ENCODE data around the gene OR5AU1.
A peak's percentile ranks its signal among the peaks of the same experiment; 100 is the strongest.
"Not testable (repeated sequence)": the region's sequence is repeated elsewhere in the genome, so short reads cannot be mapped to it uniquely, and the experiment has no call there.

The OR5AU1 gene

DNA sequence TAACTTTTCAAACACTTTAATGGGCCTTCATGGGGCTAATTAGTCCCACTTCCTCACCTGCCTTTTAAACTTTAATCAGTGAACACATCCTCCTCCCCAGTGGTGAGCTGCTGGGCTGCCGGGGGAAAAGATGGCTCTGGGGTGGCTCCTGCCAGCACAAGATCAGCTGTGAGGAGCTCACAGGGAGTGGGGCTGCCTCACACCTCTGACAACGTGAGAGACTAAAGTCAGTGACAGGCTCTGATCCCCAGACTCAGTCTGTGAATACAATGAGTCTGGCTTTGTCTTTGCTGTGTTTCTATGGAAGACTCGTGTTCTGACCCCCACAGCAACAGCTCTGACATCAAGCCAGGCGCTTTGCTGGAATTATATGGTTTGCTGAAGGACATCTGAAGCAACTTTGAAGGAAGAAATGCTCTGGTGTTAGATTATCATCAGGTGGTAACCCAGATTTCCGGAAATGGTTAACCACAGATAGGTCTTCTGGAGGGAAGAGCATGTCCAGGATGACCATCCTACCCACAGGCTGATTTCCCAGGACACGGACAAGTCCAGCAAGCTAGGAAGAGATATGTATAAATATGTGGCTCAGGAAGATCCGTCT, 9.2 kb upstream of the OR5AU1 start:
- H3K4ac ChIP-seq (ENCODE audit: low read depth, low read length); H3K23ac ChIP-seq (ENCODE audit: low read length); H3K27ac ChIP-seq (ENCODE audit: low read depth, low read length); H2BK5ac ChIP-seq (ENCODE audit: low read length); H2BK15ac ChIP-seq (replicated peaks; ENCODE audit: low read depth); H4K5ac ChIP-seq (ENCODE audit: low read length); H2BK120ac ChIP-seq (ENCODE audit: low read depth, low read length); H3K9ac ChIP-seq (ENCODE audit: low read length); H3K4me2 ChIP-seq (ENCODE audit: low read length); H3K79me2 ChIP-seq (ENCODE audit: control insufficient read depth, insufficient read depth, low read length); H3K27me3 ChIP-seq (ENCODE audit: insufficient read depth, low read length, poor library complexity); H3K36me3 ChIP-seq (ENCODE audit: control insufficient read depth, insufficient read depth, low read length); H3K79me1 ChIP-seq (ENCODE audit: low read length); H3K4me3 ChIP-seq (ENCODE audit: low read length); H4K8ac ChIP-seq (ENCODE audit: low read depth, low read length); H3K4me1 ChIP-seq (ENCODE audit: control insufficient read depth, low read depth, low read length); H2AK5ac ChIP-seq (ENCODE audit: low read length); H3K18ac ChIP-seq (ENCODE audit: low read length): not testable (repeated sequence)
- H3K56ac ChIP-seq (ENCODE audit: low read length), result peak overlapping the region; percentile 2
- DNase-seq, result peak; percentile 84
- WGBS (ENCODE audit: extremely low coverage, insufficient coverage, low lambda C conversion rate), result no CpG with 5 or more reads among the region's 7 CpGs

DNA sequence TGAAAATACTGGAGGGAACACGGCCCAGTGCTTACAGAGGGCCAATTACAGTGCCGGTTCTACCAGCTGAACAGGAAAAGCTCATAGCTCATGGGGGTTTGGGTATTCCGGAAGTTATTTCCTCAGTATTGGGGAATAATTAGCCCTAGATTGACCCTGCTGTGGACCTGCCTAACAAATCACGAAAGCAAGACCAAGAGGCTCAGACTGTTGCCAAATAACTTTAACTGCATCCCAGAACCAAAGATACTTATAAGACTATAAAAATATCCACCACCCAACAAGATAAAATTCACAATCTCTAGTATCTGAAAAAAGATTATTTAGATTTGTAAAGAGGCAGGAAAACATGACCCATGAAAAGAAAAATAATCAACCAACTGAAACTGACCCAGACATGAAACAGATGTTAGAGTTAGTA, 8.0 kb upstream of the OR5AU1 start:
- no CpG with 5 or more reads among the region's 4 CpGs for WGBS (ENCODE audit: extremely low coverage, insufficient coverage, low lambda C conversion rate)
- Histone ChIP-seq H3K18ac (ENCODE audit: low read length) (no peak overlapping the region), H3K27me3 (ENCODE audit: insufficient read depth, low read length, poor library complexity) (no peaks in the 10 kb centered on the region), H2BK5ac (ENCODE audit: low read length) (no peak overlapping the region), H3K4me3 (ENCODE audit: low read length) (no peak overlapping the region), H3K27ac (ENCODE audit: low read depth, low read length) (no peak overlapping the region), H3K23ac (ENCODE audit: low read length) (no peak overlapping the region), H2BK120ac (ENCODE audit: low read depth, low read length) (no peak overlapping the region), H4K5ac (ENCODE audit: low read length) (no peak overlapping the region), H3K36me3 (ENCODE audit: control insufficient read depth, insufficient read depth, low read length) (no peaks in the 10 kb centered on the region), H3K4ac (ENCODE audit: low read depth, low read length) (no peak overlapping the region), H2AK5ac (ENCODE audit: low read length) (no peak overlapping the region), H3K4me2 (ENCODE audit: low read length) (no peak overlapping the region), H3K79me1 (ENCODE audit: low read length) (no peaks in the 10 kb centered on the region), H3K9ac (ENCODE audit: low read length) (no peak overlapping the region), H3K56ac (ENCODE audit: low read length) (no peak overlapping the region), H2BK15ac (replicated peaks; ENCODE audit: low read depth) (no peak overlapping the region), H3K79me2 (ENCODE audit: control insufficient read depth, insufficient read depth, low read length) (no peaks in the 10 kb centered on the region), H4K8ac (ENCODE audit: low read depth, low read length) (no peak overlapping the region), H3K4me1 (ENCODE audit: control insufficient read depth, low read depth, low read length) (no peaks in the 10 kb centered on the region)
- no peak for DNase-seq

DNA sequence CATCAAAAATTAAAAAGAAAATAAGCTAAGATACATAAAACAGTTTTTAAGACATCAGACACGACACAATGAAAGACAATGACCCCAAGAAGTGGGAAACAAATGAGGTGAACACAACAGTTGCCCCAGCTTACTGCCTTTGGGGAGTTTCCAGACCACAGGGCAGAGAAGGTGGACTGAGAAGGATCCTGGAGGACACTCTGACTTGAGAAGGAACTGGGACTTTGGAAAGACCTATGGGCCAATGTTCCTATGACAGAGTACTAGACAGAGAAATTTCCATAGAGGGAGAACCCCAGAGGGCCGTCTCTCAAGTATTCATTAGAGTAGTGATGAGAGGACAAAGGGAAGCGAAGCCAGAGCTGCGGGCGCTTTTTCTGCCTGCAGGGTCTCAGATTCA, 6.2 kb upstream of the OR5AU1 start:
- no CpG with 5 or more reads among the region's 5 CpGs for WGBS (ENCODE audit: extremely low coverage, insufficient coverage, low lambda C conversion rate)
- no peaks in the 10 kb centered on the region for H3K79me2 ChIP-seq (ENCODE audit: control insufficient read depth, insufficient read depth, low read length)
- no peak overlapping the region for H3K9ac ChIP-seq (ENCODE audit: low read length)
- no peaks in the 10 kb centered on the region for H3K36me3 ChIP-seq (ENCODE audit: control insufficient read depth, insufficient read depth, low read length)
- H3K56ac ChIP-seq (ENCODE audit: low read length), result no peak overlapping the region
- H3K4me3 ChIP-seq (ENCODE audit: low read length), result no peak overlapping the region
- H3K4me1 ChIP-seq (ENCODE audit: control insufficient read depth, low read depth, low read length), result no peaks in the 10 kb centered on the region
- no peak overlapping the region for H3K27ac ChIP-seq (ENCODE audit: low read depth, low read length)
- no peak overlapping the region for H4K8ac ChIP-seq (ENCODE audit: low read depth, low read length)
- H3K4me2 ChIP-seq (ENCODE audit: low read length), result no peak overlapping the region
- H2AK5ac ChIP-seq (ENCODE audit: low read length), result no peak overlapping the region
- no peak overlapping the region for H4K5ac ChIP-seq (ENCODE audit: low read length)
- no peak overlapping the region for H3K18ac ChIP-seq (ENCODE audit: low read length)
- DNase-seq, result no peak
- no peak overlapping the region for H2BK15ac ChIP-seq (replicated peaks; ENCODE audit: low read depth)
- no peaks in the 10 kb centered on the region for H3K79me1 ChIP-seq (ENCODE audit: low read length)
- no peak overlapping the region for H2BK120ac ChIP-seq (ENCODE audit: low read depth, low read length)
- H3K27me3 ChIP-seq (ENCODE audit: insufficient read depth, low read length, poor library complexity), result no peaks in the 10 kb centered on the region
- no peak overlapping the region for H3K4ac ChIP-seq (ENCODE audit: low read depth, low read length)
- H3K23ac ChIP-seq (ENCODE audit: low read length), result no peak overlapping the region
- no peak overlapping the region for H2BK5ac ChIP-seq (ENCODE audit: low read length)

DNA sequence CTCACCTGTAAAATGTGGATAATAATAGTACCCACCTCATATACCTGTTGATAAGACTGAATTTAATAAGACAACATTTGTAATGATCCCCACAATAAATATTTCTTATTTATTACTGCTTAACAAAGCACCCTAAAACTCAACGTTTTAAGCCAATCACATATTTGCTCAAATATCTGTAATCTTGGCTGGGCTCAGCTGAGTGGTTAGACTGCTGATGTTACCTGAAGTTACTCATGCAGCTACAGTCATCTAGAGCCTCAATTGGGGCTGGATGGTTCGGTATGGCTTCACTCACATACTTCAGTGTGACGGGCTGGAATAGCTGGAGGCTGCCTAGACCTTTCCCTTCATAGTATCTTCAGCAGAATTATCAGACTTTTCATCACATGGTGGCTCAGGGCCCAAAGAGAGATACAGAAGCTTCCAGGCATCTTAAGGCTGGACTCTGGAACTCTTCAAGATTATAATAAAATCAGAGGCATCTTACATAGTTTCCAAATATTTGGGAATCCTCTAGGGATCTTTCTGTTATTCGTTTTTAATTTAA, 4.3 kb upstream of the OR5AU1 start:
- DNase-seq, result no peak
- Histone ChIP-seq H3K27ac (ENCODE audit: low read depth, low read length) (no peak overlapping the region), H3K79me2 (ENCODE audit: control insufficient read depth, insufficient read depth, low read length) (no peaks in the 10 kb centered on the region), H4K5ac (ENCODE audit: low read length) (no peak overlapping the region), H3K36me3 (ENCODE audit: control insufficient read depth, insufficient read depth, low read length) (no peaks in the 10 kb centered on the region), H3K23ac (ENCODE audit: low read length) (no peak overlapping the region), H2BK5ac (ENCODE audit: low read length) (no peak overlapping the region), H3K4ac (ENCODE audit: low read depth, low read length) (no peak overlapping the region), H3K27me3 (ENCODE audit: insufficient read depth, low read length, poor library complexity) (no peaks in the 10 kb centered on the region), H3K9ac (ENCODE audit: low read length) (no peak overlapping the region), H3K4me2 (ENCODE audit: low read length) (no peak overlapping the region), H3K56ac (ENCODE audit: low read length) (no peak overlapping the region), H2AK5ac (ENCODE audit: low read length) (no peak overlapping the region), H3K18ac (ENCODE audit: low read length) (no peak overlapping the region), H3K79me1 (ENCODE audit: low read length) (no peaks in the 10 kb centered on the region), H3K4me1 (ENCODE audit: control insufficient read depth, low read depth, low read length) (no peaks in the 10 kb centered on the region), H4K8ac (ENCODE audit: low read depth, low read length) (no peak overlapping the region), H3K4me3 (ENCODE audit: low read length) (no peak overlapping the region), H2BK120ac (ENCODE audit: low read depth, low read length) (no peak overlapping the region), H2BK15ac (replicated peaks; ENCODE audit: low read depth) (no peak overlapping the region)
- WGBS (ENCODE audit: extremely low coverage, insufficient coverage, low lambda C conversion rate), result 100% methylated on average over 1 of the region's 4 CpGs

GRCh38 chr14:21158175-21158574, 2.3 kb upstream of the OR5AU1 start:
- not testable (repeated sequence) for DNase-seq; H3K4me1 ChIP-seq (ENCODE audit: control insufficient read depth, low read depth, low read length); H3K4me2 ChIP-seq (ENCODE audit: low read length); H3K9ac ChIP-seq (ENCODE audit: low read length); H3K4ac ChIP-seq (ENCODE audit: low read depth, low read length); H3K18ac ChIP-seq (ENCODE audit: low read length); H3K56ac ChIP-seq (ENCODE audit: low read length); H2BK120ac ChIP-seq (ENCODE audit: low read depth, low read length); H4K8ac ChIP-seq (ENCODE audit: low read depth, low read length); H2AK5ac ChIP-seq (ENCODE audit: low read length); H2BK5ac ChIP-seq (ENCODE audit: low read length); H3K27me3 ChIP-seq (ENCODE audit: insufficient read depth, low read length, poor library complexity); H3K79me1 ChIP-seq (ENCODE audit: low read length); H4K5ac ChIP-seq (ENCODE audit: low read length); H3K79me2 ChIP-seq (ENCODE audit: control insufficient read depth, insufficient read depth, low read length); H3K23ac ChIP-seq (ENCODE audit: low read length); H3K36me3 ChIP-seq (ENCODE audit: control insufficient read depth, insufficient read depth, low read length); H3K27ac ChIP-seq (ENCODE audit: low read depth, low read length); H3K4me3 ChIP-seq (ENCODE audit: low read length); H2BK15ac ChIP-seq (replicated peaks; ENCODE audit: low read depth)
- WGBS (ENCODE audit: extremely low coverage, insufficient coverage, low lambda C conversion rate), result no CpG with 5 or more reads among the region's 1 CpG

All from mesendoderm (in vitro differentiated cells).